Loucy (cell line): ENCODE data around the gene C15orf39.

Experiments used
- CTCF ChIP-seq: fragments of 200-600 bp; sonication (generic); conservative IDR thresholded peaks from 2 replicates; pipeline ENCODE4 v1.5.1; 2014; ENCODE audit warnings: mild to moderate bottlenecking, antibody characterized with exemption, low read length
- EZH2phosphoT487 ChIP-seq: fragments of 200-600 bp; IDR thresholded peaks from 2 replicates; pipeline ENCODE4 v1.6.1; 2018; ENCODE audit warnings: antibody characterized with exemption, mild to moderate bottlenecking, moderate library complexity, borderline replicate concordance

- TF ChIP-seq CTCF (no peak), EZH2phosphoT487 (no peak)
Measured at GRCh38 chr15:75154461-75155062, 47.1 kb upstream of the C15orf39 start.
